Chondrocyte (in vitro differentiated cells): ENCODE results near the gene MBNL1. TPM values are rescaled to one million over a fixed set of nuclear protein-coding genes. Genes with fewer than 3 reads are reported as not detected.

Source experiments
- DNase-seq: peaks from one replicate; pipeline ENCODE4 v3.0.0; 2021; ENCODE audit warnings: mixed read lengths, low spot score
- H3K27ac Mint-ChIP-seq: one replicate; pipeline ENCODE4 v1.8.0; 2021; ENCODE audit warnings: mild to moderate bottlenecking, moderate library complexity, mixed read lengths; ENCODE audit not compliant: unreplicated experiment
- H3K27me3 Mint-ChIP-seq: 2 replicates; pipeline ENCODE4 v1.8.0; 2021; ENCODE audit warnings: low read depth, mixed read lengths
- H3K36me3 Mint-ChIP-seq: 2 replicates; pipeline ENCODE4 v1.8.0; 2021; ENCODE audit warnings: low read depth, mixed read lengths
- H3K4me1 Mint-ChIP-seq: 2 replicates; pipeline ENCODE4 v1.8.0; 2021; ENCODE audit warnings: low read depth, mild to moderate bottlenecking, mixed read lengths
- H3K4me3 Mint-ChIP-seq: one replicate; pipeline ENCODE4 v1.8.0; 2021; ENCODE audit warnings: mild to moderate bottlenecking, moderate library complexity, mixed read lengths; ENCODE audit not compliant: unreplicated experiment
- H3K9me3 Mint-ChIP-seq: 2 replicates; pipeline ENCODE4 v1.8.0; 2021; ENCODE audit warnings: low read depth, mixed read lengths
- CTCF ChIP-seq: fragments of 200-600 bp; sonication (generic); IDR thresholded peaks from 2 replicates; pipeline ENCODE4 v1.5.0; 2021; ENCODE audit warnings: antibody characterized with exemption, mild to moderate bottlenecking, moderate library complexity
- total RNA-seq: library from RNA; stranded (reverse); gene quantifications from 3 replicates; pipeline ENCODE4 v1.2.1, GENCODE V29; 2021

Gene MBNL1
- total RNA-seq, 1 donor from 2014 or later = 166 TPM

DNA sequence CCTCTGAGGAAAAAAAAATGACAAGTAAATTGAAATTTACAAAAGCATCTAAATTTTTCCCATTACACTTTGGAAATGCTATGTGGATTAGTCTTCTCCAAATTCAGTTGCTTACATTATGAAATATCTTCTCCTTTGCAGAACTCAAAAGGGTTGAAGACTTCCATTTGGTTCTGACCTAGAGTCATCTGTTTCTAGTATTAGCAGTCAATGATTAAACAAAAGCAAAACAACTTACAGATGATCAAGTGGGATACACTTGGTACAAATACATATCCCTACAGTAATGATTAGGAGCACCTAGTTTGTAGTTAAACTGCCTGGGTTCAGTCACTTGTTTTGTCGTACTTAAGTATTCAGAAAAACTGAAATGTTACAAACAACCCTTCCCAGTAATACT, 136.2 kb downstream of the MBNL1 start:
- DNase-seq = no peak
- Mint-ChIP-seq H3K4me3 (no peak overlapping the region), H3K4me1 (peaks cover 75% of the 10 kb centered on the region), H3K27me3 (no peaks in the 10 kb centered on the region), H3K9me3 (no peaks in the 10 kb centered on the region), H3K27ac (peak overlapping the region; percentile 85), H3K36me3 (no peaks in the 10 kb centered on the region)
- no peak for TF ChIP-seq CTCF

DNA sequence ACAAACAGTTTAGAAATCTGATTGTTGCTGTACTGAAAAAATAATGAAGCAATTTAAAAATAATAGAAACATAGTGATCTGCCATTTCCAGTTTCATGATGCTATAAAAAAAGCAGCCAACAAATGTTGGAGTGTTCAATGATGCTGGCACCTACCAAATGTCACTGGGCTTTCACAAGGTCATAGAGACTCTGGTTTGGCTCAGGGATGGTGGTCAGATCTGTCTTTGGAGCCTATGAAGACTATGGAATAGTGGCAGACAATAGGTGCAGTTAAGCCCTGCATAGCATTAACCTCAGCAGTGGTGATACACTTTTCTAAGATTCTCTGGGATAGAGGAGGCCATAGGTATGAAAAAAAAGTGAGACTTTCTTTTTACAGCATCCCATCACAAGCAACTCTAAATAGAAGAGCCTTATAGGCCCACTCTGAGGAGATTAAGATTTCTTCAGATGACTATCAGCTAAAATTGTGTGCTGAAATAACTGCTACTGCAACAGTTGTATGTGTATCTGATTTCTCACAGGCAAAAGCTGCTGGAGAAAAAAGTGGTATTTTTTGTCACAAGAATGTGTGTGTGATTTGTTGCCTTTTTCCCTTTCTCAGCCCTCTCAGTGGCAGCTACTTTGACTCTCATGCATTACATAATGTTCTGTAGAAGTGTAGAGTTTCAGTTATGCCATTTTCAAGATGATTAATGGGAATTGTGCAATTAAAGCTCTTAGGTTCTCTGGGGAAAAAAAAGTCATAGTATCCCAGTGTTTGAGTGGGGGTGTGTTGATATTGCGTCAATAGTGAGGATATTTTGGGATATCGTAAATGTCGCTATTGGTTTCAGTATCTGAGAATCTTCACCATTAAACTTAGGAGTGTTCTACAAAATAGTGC, 137.4 kb downstream of the MBNL1 start:
- no peaks in the 10 kb centered on the region for H3K9me3 Mint-ChIP-seq

GRCh38 chr3:152413240-152413639, 144.5 kb downstream of the MBNL1 start:
- Mint-ChIP-seq H3K4me3 (no peak overlapping the region), H3K9me3 (no peaks in the 10 kb centered on the region), H3K27ac (peak overlapping the region; percentile 75), H3K4me1 (peaks cover 27% of the 10 kb centered on the region), H3K36me3 (peaks cover 13% of the 10 kb centered on the region), H3K27me3 (no peaks in the 10 kb centered on the region)
- DNase-seq = no peak
- TF ChIP-seq CTCF = peak; percentile 6

More for the DNA sequence above, 137.4 kb downstream of the MBNL1 start:
- no peak for TF ChIP-seq CTCF
- Mint-ChIP-seq H3K27ac (peak overlapping the region; percentile 85), H3K27me3 (no peaks in the 10 kb centered on the region), H3K4me3 (peak overlapping the region; percentile 36), H3K36me3 (no peaks in the 10 kb centered on the region), H3K4me1 (peaks cover 63% of the 10 kb centered on the region)
- DNase-seq = no peak

- Mint-ChIP-seq H3K36me3 (peaks cover 34% of the 10 kb centered on the region), H3K27ac (no peak overlapping the region), H3K27me3 (no peaks in the 10 kb centered on the region), H3K4me3 (no peak overlapping the region), H3K9me3 (peaks cover under 1% of the 10 kb centered on the region), H3K4me1 (peaks cover 17% of the 10 kb centered on the region)
- TF ChIP-seq CTCF = no peak
- DNase-seq = no peak
These were observed 148.3 kb downstream of the MBNL1 start for GRCh38 chr3:152416808-152417580.

DNA sequence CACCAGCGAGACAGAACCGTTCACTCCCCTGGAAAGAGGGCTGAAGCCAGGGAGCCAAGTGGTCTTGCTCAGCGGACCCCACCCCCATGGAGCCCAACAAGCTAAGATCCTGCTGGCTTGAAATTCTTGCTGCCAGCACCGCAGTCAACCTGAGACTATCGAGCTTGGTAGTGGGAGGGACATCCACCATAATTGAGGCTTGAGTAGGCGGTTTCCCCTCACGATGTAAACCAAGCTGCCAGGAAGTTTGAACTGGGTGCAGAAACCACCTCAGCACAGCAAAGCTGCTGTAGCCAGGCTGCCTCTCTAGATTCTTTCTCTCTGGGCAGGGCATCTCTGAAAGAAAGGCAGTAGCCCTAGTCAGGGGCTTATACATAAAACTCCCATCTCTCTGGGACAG, 151.0 kb downstream of the MBNL1 start:
- DNase-seq = no peak
- Mint-ChIP-seq H3K27me3 (no peaks in the 10 kb centered on the region), H3K36me3 (peaks cover 47% of the 10 kb centered on the region), H3K4me3 (no peak overlapping the region), H3K4me1 (no peaks in the 10 kb centered on the region), H3K27ac (no peak overlapping the region), H3K9me3 (peaks cover 9% of the 10 kb centered on the region)
- no peak for TF ChIP-seq CTCF
